ENCODE data around the gene CBX3.
"Not testable (repeated sequence)": the region's sequence is repeated elsewhere in the genome, so short reads cannot be mapped to it uniquely, and the experiment has no call there.

- not testable (repeated sequence) for TF ChIP-seq CTCF (conservative IDR thresholded peaks at IDR 0.05; ENCODE audit: low read length); EZH2phosphoT487 (IDR thresholded peaks at IDR 0.05; ENCODE audit: borderline replicate concordance, low read depth, low read length)
Observed at GRCh38 chr7:26176696-26177095, 24.8 kb upstream of the CBX3 start.
